HFF-Myc (cell line): ENCODE measurements around the gene OR5H2.

ENCODE experiments used
- DNase-seq: peaks from one replicate; pipeline ENCODE4 v3.0.0-alpha.2; 2011; ENCODE audit warnings: low read depth; ENCODE audit errors: extremely low read depth
- H3K4me3 ChIP-seq: replicated peaks from 2 replicates; pipeline ENCODE4 v1.5.1; 2011; ENCODE audit warnings: low read depth, mild to moderate bottlenecking, control low read depth, low read length
- CTCF ChIP-seq: IDR thresholded peaks from 2 replicates; pipeline ENCODE4 v1.5.1; 2012; ENCODE audit warnings: mild to moderate bottlenecking, low read depth, low read length, control low read depth; ENCODE audit errors: missing control alignments

OR5H2 gene

GRCh38 chr3:98322101-98322500, 39.8 kb downstream of the OR5H2 start:
- DNase-seq: no peak
- TF ChIP-seq CTCF: no peak
- H3K4me3 ChIP-seq: no peak overlapping the region

- TF ChIP-seq CTCF: no peak
- H3K4me3 ChIP-seq: no peak overlapping the region
Observed at GRCh38 chr3:98322686-98323085, 40.4 kb downstream of the OR5H2 start.

GRCh38 chr3:98323425-98323824, 41.1 kb downstream of the OR5H2 start:
- no peak overlapping the region for H3K4me3 ChIP-seq
- DNase-seq: no peak
- no peak for TF ChIP-seq CTCF

More at GRCh38 chr3:98322686-98323085, 40.4 kb downstream of the OR5H2 start:
- no peak for DNase-seq

GRCh38 chr3:98325055-98325454, 42.8 kb downstream of the OR5H2 start:
- DNase-seq: no peak
- TF ChIP-seq CTCF: no peak
- H3K4me3 ChIP-seq: no peak overlapping the region

GRCh38 chr3:98326105-98326893, 44.0 kb downstream of the OR5H2 start:
- DNase-seq: no peak
- no peak for TF ChIP-seq CTCF
- no peak overlapping the region for H3K4me3 ChIP-seq

- no peak for DNase-seq
- TF ChIP-seq CTCF: no peak
- no peak overlapping the region for H3K4me3 ChIP-seq
Observed at GRCh38 chr3:98326945-98327344, 44.6 kb downstream of the OR5H2 start.

GRCh38 chr3:98328933-98329332, 46.6 kb downstream of the OR5H2 start:
- no peak overlapping the region for H3K4me3 ChIP-seq
- no peak for TF ChIP-seq CTCF
- no peak for DNase-seq
